Measurements from ENCODE around the gene AIP. TPM values are rescaled to one million over a fixed set of nuclear protein-coding genes. Genes with fewer than 3 reads are reported as not detected.

Gene AIP
- total and polyA plus RNA-seq, 2 of the 8 experiments (the other 6 are each of a cell fraction or from before 2014, with no cell fraction given) = 29.8 to 54.4 TPM

GRCh38 chr11:67520856-67521824, 38.3 kb downstream of the AIP start:
- ChIA-PET POLR2A (ENCODE audit: partially characterized antibody) (interaction anchor here (0.5 to 1.4 kb wide), 3 partner anchors 22 to 84 kb away, joined by 3 read pairs; partner anchors contain the start of gene PTPRCAP), CTCF (ENCODE audit: partially characterized antibody) (no interaction called here)
- no peak overlapping the region for H3K27ac ChIP-seq (ENCODE audit: low read depth, low read length)
- no peak for FAIRE-seq
- H4K5ac ChIP-seq (ENCODE audit: insufficient read length, low read depth, low read length) = no peak overlapping the region
- no peak overlapping the region for H4K8ac ChIP-seq (ENCODE audit: extremely low read depth, insufficient read depth, low read length)
- H3K36me3 ChIP-seq (ENCODE audit: control insufficient read depth in 2 of 4, insufficient read depth in 4 of 4, low read length in 3 of 4) = no peaks in the 10 kb centered on the region
- no peak for DNase-seq (ENCODE audit: low read depth in 1 of 2, low spot score in 2 of 2)
- no peak overlapping the region for H3K14ac ChIP-seq (ENCODE audit: insufficient read length)
- no peak overlapping the region for H2BK15ac ChIP-seq (ENCODE audit: low read length)
- no peaks in the 10 kb centered on the region for H3K23me2 ChIP-seq (ENCODE audit: low read depth, low read length)
- H2BK12ac ChIP-seq (ENCODE audit: low read depth, low read length) = no peak overlapping the region
- no peak overlapping the region for H3K9ac ChIP-seq (replicated peaks in 1 of 4; ENCODE audit: extremely low read depth in 1 of 4, low read depth in 3 of 4, low read length in 3 of 4)
- H2BK5ac ChIP-seq (ENCODE audit: low read depth, low read length) = no peak overlapping the region
- no peak overlapping the region for H3K18ac ChIP-seq (ENCODE audit: extremely low read depth, low read length)
- H3K4me1 ChIP-seq (replicated peaks in 1 of 4; ENCODE audit: control insufficient read depth in 3 of 4, insufficient read depth in 4 of 4, low read length in 3 of 4) = no peaks in the 10 kb centered on the region
- H2BK120ac ChIP-seq (replicated peaks; ENCODE audit: low read depth, low read length) = no peak overlapping the region
- H3K56ac ChIP-seq (replicated peaks; ENCODE audit: insufficient read length, low read depth, low read length) = no peak overlapping the region
- H4K20me1 ChIP-seq (replicated peaks in 1 of 2; ENCODE audit: control insufficient read depth in 1 of 2, insufficient read depth in 2 of 2, low read length in 2 of 2) = no peaks in the 10 kb centered on the region
- no peaks in the 10 kb centered on the region for H3K9me3 ChIP-seq (ENCODE audit: insufficient read depth in 2 of 2, low read depth in 1 of 2, low read length in 1 of 2)
- H3K23ac ChIP-seq (ENCODE audit: insufficient read length) = no peak overlapping the region
- no peaks in the 10 kb centered on the region for H3K79me2 ChIP-seq (ENCODE audit: control insufficient read depth in 1 of 2, insufficient read depth in 2 of 2, low read length in 2 of 2)
- no peaks in the 10 kb centered on the region for H3K79me1 ChIP-seq (ENCODE audit: low read depth, low read length)
- H3K4ac ChIP-seq (replicated peaks; ENCODE audit: insufficient read length, low read depth, low read length) = no peak overlapping the region
- 87% methylated on average over 16 of the region's 16 CpGs; no CpG with 5 or more reads in 1 of the 2 experiments for WGBS, 2 experiments (ENCODE audit: extremely low coverage in 1 of 2, insufficient coverage in 1 of 2, insufficient read length in 1 of 2, insufficient replicate concordance in 2 of 2, low coverage in 1 of 2, low lambda C conversion rate in 2 of 2, missing lambda C conversion rate in 1 of 2)
- H4K91ac ChIP-seq (replicated peaks; ENCODE audit: insufficient read length, low read length) = no peak overlapping the region
- no peak overlapping the region for H2AFZ ChIP-seq (ENCODE audit: low read length)
- H2AK5ac ChIP-seq (ENCODE audit: low read depth, low read length) = no peak overlapping the region
- TF ChIP-seq JUND (IDR thresholded peaks at IDR 0.05; ENCODE audit: low read length) = no peak
- TF ChIP-seq KDM1A (IDR thresholded peaks at IDR 0.05; ENCODE audit: borderline replicate concordance, low read length) = 0 out of 2 replicates have a peak, but pooled peaks have one; percentile 25
- no peak overlapping the region for H3K4me3 ChIP-seq (ENCODE audit: extremely low read depth in 1 of 4, insufficient read depth in 2 of 4, low read depth in 3 of 4, low read length in 4 of 4)
- H3K4me2 ChIP-seq (ENCODE audit: insufficient read depth in 1 of 2, low read depth in 2 of 2, low read length in 2 of 2) = no peak overlapping the region
- no peaks in the 10 kb centered on the region for H3K27me3 ChIP-seq (replicated peaks in 1 of 4; ENCODE audit: control insufficient read depth in 3 of 4, extremely low read depth in 1 of 4, insufficient read depth in 3 of 4, low read length in 3 of 4)
- no peak overlapping the region for H2BK20ac ChIP-seq (ENCODE audit: low read length)

All from H1 (cell line).